Prostate gland (tissue), 2 donors: ENCODE data around the gene NR2F1. TPM values are rescaled to one million over a fixed set of nuclear protein-coding genes. Genes with fewer than 3 reads are reported as not detected.
A peak's percentile ranks its signal among the peaks of the same experiment; 100 is the strongest.

Experiments
- DNase-seq: peaks from one replicate; pipeline ENCODE4 v3.0.0-alpha.2; 2019; ENCODE audit warnings: low spot score
- H3K27ac ChIP-seq, 2 donors: fragments of 200-600 bp; sonication (generic); 2 replicates each; pipeline ENCODE4 v1.5.1; 2017 to 2019
- H3K27me3 ChIP-seq: fragments of 200-600 bp; sonication (generic); replicated peaks from 2 replicates; pipeline ENCODE4 v1.5.1; 2019; ENCODE audit not compliant: insufficient read depth
- H3K36me3 ChIP-seq, 2 donors: fragments of 200-600 bp; sonication (generic); 1 replicate in 1 of 2; 2 replicates in 1 of 2; pipeline versions ENCODE4 v1.5.1 to v1.8.1; 2017 to 2019
- H3K4me1 ChIP-seq: fragments of 200-600 bp; sonication (generic); replicated peaks from 2 replicates; pipeline ENCODE4 v1.5.1; 2019
- H3K4me3 ChIP-seq, 2 donors: fragments of 200-600 bp; sonication (generic); 2 replicates each; pipeline ENCODE4 v1.5.1; 2017 to 2019
- H3K9me3 ChIP-seq: fragments of 200-600 bp; sonication (generic); 2 replicates; pipeline ENCODE4 v1.5.1; 2017
- POLR2A ChIP-seq: fragments of 450-650 bp; IDR thresholded peaks from one replicate; pipeline ENCODE4 v1.6.1; 2016; ENCODE audit warnings: antibody characterized with exemption, mild to moderate bottlenecking
- POLR2AphosphoS5 ChIP-seq: sonication (generic); formaldehyde crosslinking; IDR thresholded peaks from one replicate; pipeline ENCODE4 v1.6.1; 2017; ENCODE audit warnings: antibody characterized with exemption
- WGBS: methylation state at CpG from one replicate; pipeline ENCODE4 v1.1.5; 2018; 5-methylcytosine and 5-hydroxymethylcytosine counted together
- intact Hi-C: fragments of 100-400 bp; cut with DNase I; formaldehyde crosslinking; loops from one replicate; pipeline ENCODE4 v1.14.2; 2022
- total RNA-seq, 2 donors: library from RNA; depleted of rRNA; stranded (reverse); fragments of >200 nt; gene quantifications; one replicate each; pipeline ENCODE4 v1.1.0, GENCODE V29; 2016
- TF ChIP-seq, protein P1 (sequence below), 4 experiments: fragments of 200-600 bp in 2 of 4; fragments of 450-650 bp in 2 of 4; sonication (generic) in 2 of 4; IDR thresholded peaks; 1 replicate in 3 of 4; 2 replicates in 1 of 4; pipeline ENCODE4 v1.5.1; 2016 to 2019; ENCODE audit warnings: antibody characterized with exemption in 4 of 4, mild to moderate bottlenecking in 2 of 4, moderate library complexity in 2 of 4

Gene NR2F1
- total RNA-seq, 2 donors from 2014 or later = 14.9 to 49.3 TPM

DNA sequence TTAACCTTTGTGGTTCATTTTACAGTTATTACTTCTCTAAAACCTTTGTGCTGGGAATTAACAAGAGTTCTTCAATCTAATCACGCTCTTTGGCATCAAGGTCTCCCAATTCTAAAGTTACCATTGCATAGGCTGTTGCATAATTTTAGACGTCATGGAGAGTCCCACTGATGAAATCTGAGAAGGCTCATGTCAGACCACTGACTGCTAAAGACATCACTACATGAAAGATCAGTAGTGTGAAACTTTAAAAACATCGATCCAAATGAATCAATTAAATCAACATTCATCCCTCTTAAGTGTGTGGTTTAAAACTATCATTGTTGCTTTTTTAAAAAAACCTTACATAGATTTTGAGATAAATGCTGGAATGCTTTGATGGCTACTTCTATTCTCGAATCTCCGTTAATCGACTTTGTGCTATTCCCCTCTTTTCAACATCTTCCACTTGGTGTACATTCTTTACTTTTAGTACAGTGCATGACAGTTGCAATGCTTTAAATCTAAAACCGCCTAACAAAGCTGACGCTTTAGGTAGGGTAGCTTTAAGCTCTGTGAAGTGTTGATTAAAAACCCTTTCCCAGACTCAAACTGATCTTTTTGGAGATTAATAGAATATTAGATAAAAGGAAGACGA lies 33.6 kb downstream of the NR2F1 start:
- Histone ChIP-seq H3K27me3 (no peaks in the 10 kb centered on the region), H3K9me3 (no peaks in the 10 kb centered on the region), H3K4me3 (no peak overlapping the region), H3K27ac (no peak overlapping the region), H3K36me3 (no peaks in the 10 kb centered on the region), H3K4me1 (no peaks in the 10 kb centered on the region)
- 84% methylated on average over 9 of the region's 9 CpGs for WGBS
- DNase-seq = no peak
- TF ChIP-seq POLR2AphosphoS5 (no peak), POLR2A (no peak)
- TF ChIP-seq, protein P1, sequence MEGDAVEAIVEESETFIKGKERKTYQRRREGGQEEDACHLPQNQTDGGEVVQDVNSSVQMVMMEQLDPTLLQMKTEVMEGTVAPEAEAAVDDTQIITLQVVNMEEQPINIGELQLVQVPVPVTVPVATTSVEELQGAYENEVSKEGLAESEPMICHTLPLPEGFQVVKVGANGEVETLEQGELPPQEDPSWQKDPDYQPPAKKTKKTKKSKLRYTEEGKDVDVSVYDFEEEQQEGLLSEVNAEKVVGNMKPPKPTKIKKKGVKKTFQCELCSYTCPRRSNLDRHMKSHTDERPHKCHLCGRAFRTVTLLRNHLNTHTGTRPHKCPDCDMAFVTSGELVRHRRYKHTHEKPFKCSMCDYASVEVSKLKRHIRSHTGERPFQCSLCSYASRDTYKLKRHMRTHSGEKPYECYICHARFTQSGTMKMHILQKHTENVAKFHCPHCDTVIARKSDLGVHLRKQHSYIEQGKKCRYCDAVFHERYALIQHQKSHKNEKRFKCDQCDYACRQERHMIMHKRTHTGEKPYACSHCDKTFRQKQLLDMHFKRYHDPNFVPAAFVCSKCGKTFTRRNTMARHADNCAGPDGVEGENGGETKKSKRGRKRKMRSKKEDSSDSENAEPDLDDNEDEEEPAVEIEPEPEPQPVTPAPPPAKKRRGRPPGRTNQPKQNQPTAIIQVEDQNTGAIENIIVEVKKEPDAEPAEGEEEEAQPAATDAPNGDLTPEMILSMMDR (IDR thresholded peaks at IDR 0.05) = no peak
- intact Hi-C loops = loop anchor here (10.0 kb wide), 1 partner anchor 188 kb away; no protein-coding TSS in a partner anchor

DNA sequence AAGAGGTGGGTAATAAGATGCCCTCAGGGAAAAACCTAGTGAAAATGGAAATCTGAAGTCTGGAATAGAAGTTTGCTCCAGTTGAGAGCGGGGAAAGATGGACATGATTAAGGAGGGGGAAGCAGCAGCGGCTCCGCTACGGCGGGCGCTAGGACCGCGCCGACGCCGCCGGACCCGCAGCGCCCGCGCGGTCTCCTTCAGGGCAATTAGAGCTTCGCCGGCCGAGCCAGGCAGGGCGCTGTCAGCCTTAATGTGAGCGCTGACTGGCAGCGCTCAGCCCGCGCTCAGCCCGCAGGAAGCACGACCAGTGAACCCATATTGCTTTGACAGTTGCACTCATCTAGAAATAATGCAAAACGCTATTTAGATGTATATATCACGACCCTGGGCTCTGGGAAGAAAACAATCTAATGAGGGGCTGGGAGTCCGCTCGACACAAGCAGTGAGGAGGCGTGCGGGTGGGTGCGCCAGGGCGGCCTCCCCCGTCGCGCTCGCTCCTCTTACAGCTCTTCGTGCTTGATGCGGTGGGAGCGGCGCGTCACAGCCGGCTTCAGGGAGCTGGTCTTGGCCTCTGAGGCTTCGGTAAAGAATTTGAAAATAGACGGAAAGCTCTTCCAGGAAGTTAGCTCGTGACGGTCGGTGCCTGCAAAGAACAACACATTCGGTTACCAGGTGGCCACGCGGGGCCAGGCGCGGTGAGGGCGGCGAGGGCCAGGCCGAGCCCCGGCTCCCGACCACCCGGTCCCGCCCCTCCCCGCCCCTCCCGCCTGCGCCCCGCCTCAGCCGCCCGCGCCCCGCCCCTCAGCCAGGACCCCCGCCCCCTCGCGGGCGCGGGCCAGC lies 37.7 kb downstream of the NR2F1 start:
- peak overlapping the region; percentile 53 to 56 for H3K4me3 ChIP-seq
- under 1% methylated on average over 65 of the region's 75 CpGs for WGBS
- no peaks in the 10 kb centered on the region for H3K36me3 ChIP-seq
- TF ChIP-seq POLR2AphosphoS5 = peak; percentile 17
- TF ChIP-seq, protein P1 (IDR thresholded peaks at IDR 0.05) = peak in 1 of 4 experiments; percentile 8
- TF ChIP-seq POLR2A = no peak
- H3K9me3 ChIP-seq = no peaks in the 10 kb centered on the region
- H3K27me3 ChIP-seq = no peaks in the 10 kb centered on the region
- peak; percentile 41 for DNase-seq
- H3K4me1 ChIP-seq = no peaks in the 10 kb centered on the region
- peak overlapping the region; percentile 63 to 64 for H3K27ac ChIP-seq
- intact Hi-C loops = no loop called here

DNA sequence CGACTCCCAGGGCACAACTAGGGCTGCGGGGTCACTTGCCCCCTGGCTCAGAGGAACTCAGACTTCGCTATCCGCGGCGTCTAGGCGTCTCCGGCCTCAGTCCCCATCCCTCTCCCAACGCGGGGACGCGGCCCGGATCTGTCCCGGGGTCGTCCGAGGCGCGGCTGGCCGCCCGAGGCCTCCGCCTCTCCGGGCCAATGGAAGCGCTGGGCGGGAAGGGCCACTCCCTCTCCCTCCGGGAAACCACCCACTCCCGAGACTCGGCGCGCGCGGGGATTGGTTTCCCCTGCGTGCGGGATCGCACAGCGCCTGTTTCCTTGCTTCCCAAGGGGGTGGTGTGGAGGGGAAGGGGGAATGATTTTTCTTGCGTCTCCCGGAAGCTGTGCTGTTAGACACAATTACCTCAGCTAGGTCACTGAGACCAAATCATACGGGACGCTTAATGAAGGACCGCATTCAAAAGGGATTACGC lies 38.3 kb downstream of the NR2F1 start:
- WGBS = 3% methylated on average over 30 of the region's 41 CpGs
- Histone ChIP-seq H3K9me3 (no peaks in the 10 kb centered on the region), H3K27me3 (no peaks in the 10 kb centered on the region), H3K4me1 (no peaks in the 10 kb centered on the region), H3K36me3 (no peaks in the 10 kb centered on the region), H3K4me3 (peak overlapping the region; percentile 53 to 56), H3K27ac (peak overlapping the region; percentile 63 to 64)
- intact Hi-C loops = no loop called here
- TF ChIP-seq, protein P1 (IDR thresholded peaks at IDR 0.05) = no peak
- TF ChIP-seq POLR2AphosphoS5 (peak; percentile 48), POLR2A (no peak)
- DNase-seq = peak; percentile 53

DNA sequence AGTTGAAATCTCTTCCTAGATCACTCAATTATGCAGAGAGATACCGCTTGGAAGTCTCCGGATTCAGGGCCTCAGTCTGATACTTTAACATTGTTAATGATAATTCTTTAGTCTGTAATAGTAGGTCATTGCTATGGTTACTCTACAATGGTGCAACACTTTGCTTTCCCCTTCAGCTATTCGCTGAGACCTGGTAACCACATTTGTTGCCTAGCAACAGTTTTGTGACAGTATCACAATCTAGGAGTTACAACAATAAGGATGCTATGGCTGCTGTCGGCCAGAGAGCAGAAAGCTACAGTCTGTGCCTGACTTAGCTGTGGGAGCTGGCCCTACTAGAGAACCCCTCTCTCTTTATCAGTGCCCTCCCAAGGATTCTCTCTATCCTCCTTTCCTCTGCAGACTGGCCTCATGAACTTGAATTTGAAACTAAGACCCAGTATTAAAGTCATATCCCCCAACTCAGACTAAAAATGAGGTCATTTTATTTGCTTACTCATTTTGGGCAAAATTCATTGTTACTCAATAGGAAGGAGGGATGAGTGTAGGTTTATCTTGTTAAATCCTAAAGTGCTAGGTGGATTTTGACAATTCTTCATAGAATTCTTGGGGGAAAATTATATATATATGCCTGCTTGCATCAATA lies 39.3 kb downstream of the NR2F1 start:
- intact Hi-C loops = no loop called here
- 67% methylated on average over 4 of the region's 4 CpGs for WGBS
- no peak for DNase-seq
- Histone ChIP-seq H3K27me3 (no peaks in the 10 kb centered on the region), H3K4me3 (no peak overlapping the region), H3K9me3 (no peaks in the 10 kb centered on the region), H3K4me1 (no peaks in the 10 kb centered on the region), H3K36me3 (no peaks in the 10 kb centered on the region), H3K27ac (no peak overlapping the region)
- TF ChIP-seq POLR2A (no peak), POLR2AphosphoS5 (no peak)
- TF ChIP-seq, protein P1 (IDR thresholded peaks at IDR 0.05) = no peak
